ENCODE measurements around the gene GABRR3. TPM values are rescaled to one million over a fixed set of nuclear protein-coding genes. Genes with fewer than 3 reads are reported as not detected.

GABRR3 gene
- total RNA-seq, 1 donor from 2014 or later: not detected

DNA sequence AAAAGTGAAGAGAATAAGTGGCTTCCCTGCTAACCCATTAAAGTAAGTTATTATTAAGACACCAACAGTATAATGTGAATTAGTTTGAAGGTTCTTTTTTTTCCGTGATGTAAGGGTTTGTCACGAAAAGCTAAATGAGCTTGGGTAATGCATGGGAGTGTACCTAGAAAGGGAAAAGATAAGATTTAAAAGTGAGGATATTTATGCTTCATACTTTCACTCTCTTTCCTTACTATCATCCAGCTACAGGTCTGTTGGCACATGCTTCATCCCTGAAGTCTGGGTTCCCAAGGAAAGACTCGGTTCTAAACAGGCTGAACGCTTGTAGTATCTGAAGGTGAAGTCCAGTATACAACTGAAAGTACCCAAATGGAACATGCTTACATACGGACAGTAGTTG is 36.0 kb downstream of the GABRR3 start:
- intact Hi-C loops (cut with DNase I): no loop called here
- ATAC-seq: no peak
- no peak for DNase-seq (ENCODE audit: low spot score)

GRCh38 chr3:97996988-97997387 is 38.1 kb downstream of the GABRR3 start:
- intact Hi-C loops (cut with DNase I): no loop called here
- ATAC-seq (no peak), DNase-seq (ENCODE audit: low spot score) (no peak)

DNA sequence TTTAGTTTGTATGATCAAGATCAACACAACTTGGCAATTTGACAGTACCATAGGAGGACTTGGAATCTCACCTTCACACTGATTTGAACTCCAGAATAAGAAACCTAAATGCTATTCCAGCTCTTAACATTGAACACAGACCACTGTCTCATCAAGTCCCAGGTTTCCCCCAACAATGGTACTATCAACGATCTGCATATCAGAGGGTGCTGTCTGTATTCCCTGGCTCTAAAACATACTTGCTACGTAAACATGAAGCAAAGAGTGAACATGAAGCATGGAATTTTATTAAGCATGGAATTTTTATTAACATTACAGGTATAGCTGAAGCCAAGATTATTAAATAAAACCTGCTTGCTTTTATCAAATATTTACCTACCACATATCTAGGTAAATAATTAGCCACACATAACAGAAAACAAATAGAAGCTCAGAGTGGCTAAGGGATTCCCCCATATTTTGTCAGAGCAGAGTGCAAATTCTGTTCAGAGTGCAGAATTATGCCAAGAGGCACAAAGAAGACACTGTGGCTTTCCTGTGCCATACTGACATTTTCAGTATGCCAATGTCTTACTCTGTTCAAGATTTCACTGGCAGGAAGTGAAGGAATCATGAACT is 40.7 kb downstream of the GABRR3 start:
- DNase-seq (ENCODE audit: low spot score) (no peak), ATAC-seq (no peak)
- intact Hi-C loops (cut with DNase I): no loop called here

DNA sequence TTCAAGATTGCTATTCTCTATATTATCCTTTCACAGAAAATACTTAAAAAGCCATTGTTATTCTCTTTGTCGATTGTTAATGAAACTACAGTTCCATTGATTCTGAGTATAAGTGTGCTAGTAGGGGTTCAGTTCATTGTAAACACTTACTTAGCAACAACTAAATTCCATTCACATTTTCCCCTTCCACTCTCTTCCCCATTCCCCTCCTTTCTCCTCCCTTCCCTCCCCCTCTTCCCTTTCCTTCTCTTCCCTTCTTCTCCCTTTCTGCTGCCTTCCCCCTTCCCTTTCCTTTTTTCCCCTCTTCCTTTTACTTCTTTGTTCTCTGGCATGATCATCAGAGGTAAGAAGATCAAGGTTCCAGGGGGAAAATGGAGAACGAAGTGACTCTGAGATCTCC is 41.6 kb downstream of the GABRR3 start:
- intact Hi-C loops (cut with DNase I): no loop called here
- ATAC-seq: no peak
- no peak for DNase-seq (ENCODE audit: low spot score)

- intact Hi-C loops (cut with DNase I): no loop called here
- DNase-seq (ENCODE audit: low spot score): no peak
- no peak for ATAC-seq
Observed at GRCh38 chr3:97992547-97993173, 42.5 kb downstream of the GABRR3 start.

DNA sequence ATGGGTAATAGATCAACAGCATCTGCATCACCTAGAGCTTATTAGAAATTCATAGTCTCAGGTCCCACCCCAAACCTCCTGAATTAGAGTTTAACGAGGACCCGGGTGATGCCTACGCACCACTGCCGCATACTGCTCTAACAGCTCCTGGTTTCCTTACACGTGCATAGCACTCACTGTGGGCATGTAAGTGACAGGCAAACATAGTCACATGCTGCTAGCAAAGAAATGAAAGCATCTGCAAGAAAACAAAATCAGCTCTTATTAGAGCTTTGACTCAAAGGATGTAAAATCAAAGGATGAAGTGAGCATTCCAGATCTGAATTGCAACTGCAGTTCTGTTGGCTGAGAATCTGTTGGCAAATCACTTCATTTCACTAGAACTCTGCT is 43.8 kb downstream of the GABRR3 start:
- ATAC-seq: no peak
- no peak for DNase-seq (ENCODE audit: low spot score)
- intact Hi-C loops (cut with DNase I): no loop called here

- DNase-seq (ENCODE audit: low spot score): no peak
- intact Hi-C loops (cut with DNase I): no loop called here
- no peak for ATAC-seq
Observed at GRCh38 chr3:97990624-97991292, 44.4 kb downstream of the GABRR3 start.

- ATAC-seq (no peak), DNase-seq (ENCODE audit: low spot score) (no peak)
- intact Hi-C loops (cut with DNase I): no loop called here
Observed at GRCh38 chr3:97988784-97989568, 46.1 kb downstream of the GABRR3 start.

GRCh38 chr3:97987306-97987705 is 47.8 kb downstream of the GABRR3 start:
- no peak for ATAC-seq
- no peak for DNase-seq (ENCODE audit: low spot score)
- intact Hi-C loops (cut with DNase I): no loop called here

- ATAC-seq (peak; percentile 34), DNase-seq (ENCODE audit: low spot score) (no peak)
- intact Hi-C loops (cut with DNase I): no loop called here
Observed at GRCh38 chr3:97983933-97984491, 51.1 kb downstream of the GABRR3 start.

GRCh38 chr3:97981886-97982285 is 53.2 kb downstream of the GABRR3 start:
- intact Hi-C loops (cut with DNase I): no loop called here
- ATAC-seq: peak; percentile 86
- no peak for DNase-seq (ENCODE audit: low spot score)

GRCh38 chr3:97979610-97980009 is 55.5 kb downstream of the GABRR3 start:
- intact Hi-C loops (cut with DNase I): loop anchor here (1.0 kb wide), 1 partner anchor 39 kb away; no protein-coding TSS in a partner anchor
- no peak for ATAC-seq
- DNase-seq (ENCODE audit: low spot score): no peak

DNA sequence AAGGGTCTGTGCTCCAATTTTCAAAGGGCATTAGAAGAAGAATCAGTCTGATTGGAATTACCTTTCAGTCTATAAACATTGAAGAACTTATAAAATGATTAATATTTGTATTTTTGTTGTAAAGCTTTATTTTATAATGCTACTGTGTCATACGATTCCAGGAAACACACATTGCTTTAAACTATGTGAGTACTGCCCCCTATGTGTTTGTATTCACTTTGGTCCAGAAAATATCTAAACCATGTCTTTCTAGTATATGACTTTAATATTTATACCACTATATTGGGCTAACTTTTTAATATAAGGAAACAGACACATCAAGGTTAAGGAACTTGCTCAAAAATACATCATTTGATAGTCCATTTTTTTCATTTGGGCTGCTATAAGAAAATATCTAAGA is 59.6 kb downstream of the GABRR3 start:
- ATAC-seq (no peak), DNase-seq (ENCODE audit: low spot score) (no peak)
- intact Hi-C loops (cut with DNase I): no loop called here

- intact Hi-C loops (cut with DNase I): no loop called here
- DNase-seq (ENCODE audit: low spot score) (no peak), ATAC-seq (no peak)
Observed at GRCh38 chr3:97974996-97975395, 60.1 kb downstream of the GABRR3 start.

- DNase-seq (ENCODE audit: low spot score): no peak
- ATAC-seq: no peak
- intact Hi-C loops (cut with DNase I): no loop called here
Observed at GRCh38 chr3:97972976-97973375, 62.1 kb downstream of the GABRR3 start.

DNA sequence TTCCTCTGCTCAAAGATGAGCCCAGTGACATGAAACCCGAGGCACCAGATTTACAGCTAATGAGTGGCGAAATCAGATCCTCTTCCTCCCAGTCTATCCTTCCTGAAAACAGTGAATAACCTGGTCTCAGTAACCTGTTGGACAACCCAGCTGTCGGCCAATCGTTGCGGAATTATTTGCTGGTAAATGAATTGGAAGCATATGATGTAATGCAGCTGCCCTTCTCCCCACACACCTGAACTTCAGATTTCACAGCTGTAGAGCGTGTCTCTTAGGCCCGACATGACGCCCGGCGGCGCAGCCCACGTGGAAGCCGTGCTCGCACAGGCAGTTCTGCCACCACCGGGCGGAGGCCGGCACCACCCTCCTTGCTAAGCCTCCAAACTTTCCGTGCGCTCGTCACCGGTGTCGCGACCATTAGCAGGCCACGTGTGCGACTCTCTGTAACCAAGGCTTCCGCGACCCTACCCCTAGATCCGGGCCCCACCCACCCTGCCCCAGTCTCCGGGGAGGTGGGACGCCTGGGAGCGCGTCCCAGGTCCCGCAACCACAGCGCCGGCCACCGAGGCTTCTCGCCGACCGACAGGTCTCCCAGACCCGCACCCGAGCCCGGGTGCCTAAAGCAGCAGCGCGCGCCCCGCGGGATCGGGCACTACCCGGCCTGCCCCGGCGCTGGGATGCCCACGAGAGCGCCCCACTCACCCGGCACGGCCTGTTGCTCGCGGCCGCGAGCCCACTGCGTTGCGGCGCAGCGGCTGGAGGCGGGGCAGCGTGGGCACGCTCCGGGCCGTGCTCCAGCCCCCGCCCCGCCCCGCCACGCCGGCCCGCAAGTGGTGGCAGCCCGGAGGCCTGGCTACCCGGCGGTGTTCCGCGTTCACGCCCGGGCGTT is 63.2 kb downstream of the GABRR3 start, which contains the start of gene RIOX2:
RIOX2 (minus strand) TSS at position 753 of the 889 bp plus-strand sequence. CDS start 4,838 bp downstream, outside the sequence.
- intact Hi-C loops (cut with DNase I): no loop called here
- ATAC-seq (peak; percentile 94), DNase-seq (ENCODE audit: low spot score) (peak; percentile 80)

GRCh38 chr3:97970956-97971620 is 64.0 kb downstream of the GABRR3 start:
- DNase-seq (ENCODE audit: low spot score) (no peak), ATAC-seq (no peak)
- intact Hi-C loops (cut with DNase I): no loop called here

- ATAC-seq (no peak), DNase-seq (ENCODE audit: low spot score) (no peak)
- intact Hi-C loops (cut with DNase I): no loop called here
Observed at GRCh38 chr3:97970156-97970555, 65.0 kb downstream of the GABRR3 start.

All from sciatic nerve (tissue), 2 donors.